CD4-positive, alpha-beta memory T cell (primary cell): Measurements from ENCODE around the gene DNAH14. TPM values are rescaled to one million over a fixed set of nuclear protein-coding genes. Genes with fewer than 3 reads are reported as not detected.
A peak's percentile ranks its signal among the peaks of the same experiment; 100 is the strongest.

Experiments used
- CTCF ChIA-PET: fragments of 350-600 bp; sonication (Branson Sonifier 250); formaldehyde crosslinking; loops from one replicate; lab custom pipeline; 2021; ENCODE audit warnings: inconsistent platforms; ENCODE audit not compliant: partially characterized antibody; lab: Charles Lee
- POLR2A ChIA-PET: fragments of 350-600 bp; sonication (Branson Sonifier 250); formaldehyde crosslinking; loops from one replicate; lab custom pipeline; 2021; ENCODE audit not compliant: partially characterized antibody; lab: Charles Lee
- DNase-seq, 5 donors: peaks; one replicate each; pipeline versions ENCODE4 v3.0.0 to v3.0.0-alpha.2; 2020 to 2022; ENCODE audit warnings: mixed read lengths in 1 of 5
- H3K27ac ChIP-seq: one replicate; pipeline ENCODE4 v1.7.0; 2013; ENCODE audit warnings: low read depth, low read length
- H3K27me3 ChIP-seq: 2 replicates; pipeline ENCODE4 v1.7.0; 2013; ENCODE audit warnings: mild to moderate bottlenecking, low read length, moderate library complexity; ENCODE audit not compliant: insufficient read depth
- H3K36me3 ChIP-seq: 2 replicates; pipeline ENCODE4 v1.7.0; 2013; ENCODE audit warnings: mild to moderate bottlenecking, low read length, moderate library complexity; ENCODE audit not compliant: insufficient read depth
- H3K4me1 ChIP-seq: 2 replicates; pipeline ENCODE4 v1.7.0; 2013; ENCODE audit warnings: mild to moderate bottlenecking, low read length, moderate library complexity; ENCODE audit not compliant: insufficient read depth
- H3K4me3 ChIP-seq, 2 donors: one replicate each; pipeline ENCODE4 v1.7.0; 2013; ENCODE audit warnings: low read length in 2 of 2, mild to moderate bottlenecking in 1 of 2
- H3K9me3 ChIP-seq, 2 donors: one replicate each; pipeline ENCODE4 v1.7.0; 2013; ENCODE audit warnings: low read length in 2 of 2, control low read depth in 1 of 2; ENCODE audit not compliant: control insufficient read depth in 1 of 2
- H3K27ac Mint-ChIP-seq, 7 donors: one replicate each; pipeline ENCODE4 v1.8.0; 2020 to 2021; ENCODE audit warnings: mixed read lengths in 7 of 7, mild to moderate bottlenecking in 6 of 7, inconsistent platforms in 3 of 7, moderate library complexity in 3 of 7
- H3K27me3 Mint-ChIP-seq, 2 donors: one replicate each; pipeline ENCODE4 v1.8.0; 2020 to 2021; ENCODE audit warnings: mixed read lengths in 2 of 2
- H3K36me3 Mint-ChIP-seq, 2 donors: one replicate each; pipeline ENCODE4 v1.8.0; 2020 to 2021; ENCODE audit warnings: mixed read lengths in 2 of 2, inconsistent platforms in 1 of 2, mild to moderate bottlenecking in 1 of 2
- H3K4me1 Mint-ChIP-seq, 4 donors: one replicate each; pipeline ENCODE4 v1.8.0; 2020 to 2021; ENCODE audit warnings: mixed read lengths in 4 of 4, mild to moderate bottlenecking in 1 of 4
- H3K4me3 Mint-ChIP-seq, 8 donors: one replicate each; pipeline ENCODE4 v1.8.0; 2020 to 2021; ENCODE audit warnings: mixed read lengths in 8 of 8, mild to moderate bottlenecking in 7 of 8, moderate library complexity in 6 of 8, inconsistent platforms in 3 of 8
- H3K9me3 Mint-ChIP-seq, 8 donors: one replicate each; pipeline ENCODE4 v1.8.0; 2020 to 2021; ENCODE audit warnings: mixed read lengths in 8 of 8, mild to moderate bottlenecking in 5 of 8, inconsistent platforms in 3 of 8, moderate library complexity in 1 of 8
- intact Hi-C: fragments of 100-400 bp; cut with micrococcal nuclease; formaldehyde crosslinking; loops from one replicate; pipeline ENCODE4 v1.15.1; 2023
- polyA plus RNA-seq, 2 donors: library from polyadenylated mRNA; unstranded; fragments of 300-500 nt; fragmentation: Illumina TruSeq; gene quantifications; one replicate each; pipeline ENCODE4 v1.2.3, GENCODE V29; 2021
- total RNA-seq, 2 experiments: library from RNA; stranded (reverse); gene quantifications; one replicate each; pipeline ENCODE4 v1.2.3, GENCODE V29; 2021

Gene DNAH14
- total and polyA plus RNA-seq, 4 experiments from 2014 or later: 0.06 TPM; not detected in 3

- H3K4me3 ChIP-seq: no peak overlapping the region
- H3K4me3 Mint-ChIP-seq: no peak overlapping the region
- no peaks in the 10 kb centered on the region for H3K27me3 Mint-ChIP-seq
- H3K4me1 Mint-ChIP-seq: peaks cover 3 to 10% (median 4%) of the 10 kb centered on the region in 4 donors
- intact Hi-C loops: no loop called here
- peaks cover 81 to 83% of the 10 kb centered on the region in 2 donors for H3K36me3 Mint-ChIP-seq
- no peaks in the 10 kb centered on the region for H3K9me3 Mint-ChIP-seq
- no peaks in the 10 kb centered on the region for H3K4me1 ChIP-seq
- no peaks in the 10 kb centered on the region for H3K9me3 ChIP-seq
- H3K27ac Mint-ChIP-seq: peak overlapping the region in 2 of 7 donors; percentile 4 to 10
- ChIA-PET CTCF (interaction anchor here (1.3 to 2.3 kb wide), 2 partner anchors 10 to 14 kb away, joined by 3 to 5 read pairs; no protein-coding TSS in a partner anchor), POLR2A (interaction anchor here (1.3 kb wide), 1 partner anchor 37 kb away, joined by 4 read pairs; no protein-coding TSS in a partner anchor)
- H3K27ac ChIP-seq: no peak overlapping the region
- H3K27me3 ChIP-seq: no peaks in the 10 kb centered on the region
- no peak for DNase-seq
- H3K36me3 ChIP-seq: peaks cover 57% of the 10 kb centered on the region
Measured at GRCh38 chr1:225408249-225408648, 478.8 kb downstream of the DNAH14 start.

GRCh38 chr1:225409051-225409450, 479.6 kb downstream of the DNAH14 start:
- no peak overlapping the region for H3K27ac Mint-ChIP-seq
- no peak overlapping the region for H3K4me3 Mint-ChIP-seq
- ChIA-PET CTCF (interaction anchor here (2.3 kb wide), 1 partner anchor 13 kb away, joined by 5 read pairs; no protein-coding TSS in a partner anchor), POLR2A (interaction anchor here (1.5 kb wide), 1 partner anchor 17 kb away, joined by 4 read pairs; no protein-coding TSS in a partner anchor)
- H3K27me3 Mint-ChIP-seq: no peaks in the 10 kb centered on the region
- no peaks in the 10 kb centered on the region for H3K9me3 ChIP-seq
- H3K36me3 Mint-ChIP-seq: peaks cover 79 to 80% of the 10 kb centered on the region in 2 donors
- H3K27ac ChIP-seq: no peak overlapping the region
- H3K9me3 Mint-ChIP-seq: no peaks in the 10 kb centered on the region
- H3K27me3 ChIP-seq: no peaks in the 10 kb centered on the region
- H3K4me1 Mint-ChIP-seq: peaks cover 3 to 10% (median 4%) of the 10 kb centered on the region in 4 donors
- no peaks in the 10 kb centered on the region for H3K4me1 ChIP-seq
- no peak overlapping the region for H3K4me3 ChIP-seq
- no peak for DNase-seq
- H3K36me3 ChIP-seq: peaks cover 60% of the 10 kb centered on the region
- intact Hi-C loops: no loop called here

GRCh38 chr1:225410036-225410435, 480.6 kb downstream of the DNAH14 start:
- Mint-ChIP-seq H3K9me3 (no peaks in the 10 kb centered on the region), H3K4me1 (peaks cover 3 to 10% (median 7%) of the 10 kb centered on the region in 4 donors), H3K36me3 (peaks cover 80 to 82% of the 10 kb centered on the region in 2 donors), H3K27me3 (no peaks in the 10 kb centered on the region), H3K27ac (peak overlapping the region in 2 of 7 donors; percentile 18 to 52), H3K4me3 (no peak overlapping the region)
- Histone ChIP-seq H3K4me3 (no peak overlapping the region), H3K4me1 (no peaks in the 10 kb centered on the region), H3K36me3 (peaks cover 66% of the 10 kb centered on the region), H3K27ac (no peak overlapping the region), H3K27me3 (no peaks in the 10 kb centered on the region), H3K9me3 (no peaks in the 10 kb centered on the region)
- ChIA-PET POLR2A (interaction anchor here (0.6 to 1.5 kb wide), 2 partner anchors 16 to 59 kb away, joined by 3 to 4 read pairs; no protein-coding TSS in a partner anchor), CTCF (no interaction called here)
- intact Hi-C loops: no loop called here
- no peak for DNase-seq

GRCh38 chr1:225412321-225412720, 482.8 kb downstream of the DNAH14 start:
- intact Hi-C loops: no loop called here
- H3K4me3 ChIP-seq: no peak overlapping the region
- H3K36me3 ChIP-seq: peaks cover 56% of the 10 kb centered on the region
- DNase-seq: no peak
- H3K27me3 ChIP-seq: no peaks in the 10 kb centered on the region
- POLR2A ChIA-PET: no interaction called here
- no peaks in the 10 kb centered on the region for H3K4me1 ChIP-seq
- no peak overlapping the region for H3K4me3 Mint-ChIP-seq
- H3K9me3 Mint-ChIP-seq: no peaks in the 10 kb centered on the region
- CTCF ChIA-PET: interaction anchor here (1.6 kb wide), 1 partner anchor 9 kb away, joined by 7 read pairs; no protein-coding TSS in a partner anchor
- peaks cover 4 to 11% (median 9%) of the 10 kb centered on the region in 4 donors for H3K4me1 Mint-ChIP-seq
- H3K9me3 ChIP-seq: no peaks in the 10 kb centered on the region
- H3K27me3 Mint-ChIP-seq: no peaks in the 10 kb centered on the region
- H3K27ac ChIP-seq: no peak overlapping the region
- peaks cover 72 to 82% of the 10 kb centered on the region in 2 donors for H3K36me3 Mint-ChIP-seq
- H3K27ac Mint-ChIP-seq: no peak overlapping the region

GRCh38 chr1:225412803-225413351, 483.4 kb downstream of the DNAH14 start:
- POLR2A ChIA-PET: interaction anchor here (1.0 kb wide), 1 partner anchor 14 kb away, joined by 3 read pairs; no protein-coding TSS in a partner anchor
- H3K27me3 Mint-ChIP-seq: no peaks in the 10 kb centered on the region
- H3K27me3 ChIP-seq: no peaks in the 10 kb centered on the region
- H3K27ac Mint-ChIP-seq: no peak overlapping the region
- peaks cover 58% of the 10 kb centered on the region for H3K36me3 ChIP-seq
- CTCF ChIA-PET: interaction anchor here (1.6 to 2.0 kb wide), 2 partner anchors 9 to 32 kb away, joined by 6 to 7 read pairs; no protein-coding TSS in a partner anchor
- no peaks in the 10 kb centered on the region for H3K4me1 ChIP-seq
- no peaks in the 10 kb centered on the region for H3K9me3 ChIP-seq
- peaks cover 7 to 11% (median 10%) of the 10 kb centered on the region in 4 donors for H3K4me1 Mint-ChIP-seq
- H3K36me3 Mint-ChIP-seq: peaks cover 72 to 83% of the 10 kb centered on the region in 2 donors
- no peak overlapping the region for H3K27ac ChIP-seq
- intact Hi-C loops: no loop called here
- no peak for DNase-seq
- no peaks in the 10 kb centered on the region for H3K9me3 Mint-ChIP-seq
- no peak overlapping the region for H3K4me3 ChIP-seq
- H3K4me3 Mint-ChIP-seq: no peak overlapping the region

- Histone ChIP-seq H3K27me3 (no peaks in the 10 kb centered on the region), H3K36me3 (peaks cover 57% of the 10 kb centered on the region), H3K4me3 (no peak overlapping the region), H3K9me3 (no peaks in the 10 kb centered on the region), H3K27ac (no peak overlapping the region), H3K4me1 (no peaks in the 10 kb centered on the region)
- no peaks in the 10 kb centered on the region for H3K9me3 Mint-ChIP-seq
- H3K27me3 Mint-ChIP-seq: no peaks in the 10 kb centered on the region
- intact Hi-C loops: no loop called here
- ChIA-PET POLR2A (interaction anchor here (1.0 to 5.7 kb wide), 2 partner anchors 13 kb away, joined by 3 to 32 read pairs; partner anchors contain the start of gene LBR), CTCF (interaction anchor here (1.6 to 2.0 kb wide), 2 partner anchors 10 to 31 kb away, joined by 6 to 7 read pairs; no protein-coding TSS in a partner anchor)
- H3K36me3 Mint-ChIP-seq: peaks cover 73 to 82% of the 10 kb centered on the region in 2 donors
- no peak overlapping the region for H3K4me3 Mint-ChIP-seq
- peaks cover 6 to 15% (median 11%) of the 10 kb centered on the region in 4 donors for H3K4me1 Mint-ChIP-seq
- peak overlapping the region in 1 of 7 donors; percentile 23 for H3K27ac Mint-ChIP-seq
- no peak for DNase-seq
Measured at GRCh38 chr1:225413708-225414375, 484.4 kb downstream of the DNAH14 start.

- peaks cover 67 to 80% of the 10 kb centered on the region in 2 donors for H3K36me3 Mint-ChIP-seq
- POLR2A ChIA-PET: interaction anchor here (5.7 kb wide), 1 partner anchor 12 kb away, joined by 32 read pairs; the partner anchor contains the start of gene LBR
- no peak for DNase-seq
Measured at GRCh38 chr1:225415307-225415706, 485.8 kb downstream of the DNAH14 start.

More at GRCh38 chr1:225415307-225415706, 485.8 kb downstream of the DNAH14 start:
- H3K27ac Mint-ChIP-seq: peak overlapping the region in 2 of 7 donors; percentile 17 to 55
- no peak overlapping the region for H3K4me3 Mint-ChIP-seq
- no peaks in the 10 kb centered on the region for H3K9me3 ChIP-seq
- no peaks in the 10 kb centered on the region for H3K27me3 ChIP-seq
- peaks cover 62% of the 10 kb centered on the region for H3K36me3 ChIP-seq
- CTCF ChIA-PET: interaction anchor here (1.0 kb wide), 2 partner anchors 10 to 60 kb away, joined by 3 to 5 read pairs; no protein-coding TSS in a partner anchor
- peaks cover 8 to 17% (median 13%) of the 10 kb centered on the region in 4 donors for H3K4me1 Mint-ChIP-seq
- H3K4me1 ChIP-seq: no peaks in the 10 kb centered on the region
- H3K4me3 ChIP-seq: no peak overlapping the region
- intact Hi-C loops: no loop called here
- no peaks in the 10 kb centered on the region for H3K9me3 Mint-ChIP-seq
- no peaks in the 10 kb centered on the region for H3K27me3 Mint-ChIP-seq
- H3K27ac ChIP-seq: no peak overlapping the region
